GM12878 (cell line): ENCODE measurements around the gene AARSD1. TPM values are rescaled to one million over a fixed set of nuclear protein-coding genes. Genes with fewer than 3 reads are reported as not detected.

Source experiments
- BACH1 ChIP-seq: fragments of 450-650 bp; IDR thresholded peaks from 2 replicates; pipeline ENCODE4 v1.6.1; 2017; ENCODE audit warnings: mild to moderate bottlenecking, borderline replicate concordance
- EZH2 ChIP-seq: IDR thresholded peaks from 2 replicates; pipeline ENCODE4 v1.6.1; 2012; ENCODE audit warnings: low read depth, mild to moderate bottlenecking, control low read depth, inconsistent platforms, low read length, borderline replicate concordance; ENCODE audit not compliant: control insufficient read depth
- HDGF ChIP-seq: fragments of 450-650 bp; IDR thresholded peaks from 2 replicates; pipeline ENCODE4 v1.6.1; 2016; ENCODE audit warnings: antibody characterized with exemption
- NFYB ChIP-seq: IDR thresholded peaks from 2 replicates; pipeline ENCODE4 v1.6.1; 2011; ENCODE audit warnings: low read depth, mild to moderate bottlenecking, low read length, improper control_type of control experiment, moderate library complexity; ENCODE audit not compliant: insufficient read depth
- NR2F1 ChIP-seq: fragments of 450-650 bp; conservative IDR thresholded peaks from 2 replicates; pipeline ENCODE4 v1.6.1; 2017; ENCODE audit warnings: mild to moderate bottlenecking
- POLR2A ChIP-seq: IDR thresholded peaks from 2 replicates; pipeline ENCODE4 v1.6.1; 2011; ENCODE audit warnings: low read depth, mild to moderate bottlenecking, low read length
- SIN3A ChIP-seq: IDR thresholded peaks from 2 replicates; pipeline ENCODE4 v1.6.1; 2012; ENCODE audit warnings: low read depth, low read length, improper control_type of control experiment
- SMARCA5 ChIP-seq: fragments of 450-650 bp; IDR thresholded peaks from 2 replicates; pipeline ENCODE4 v1.6.1; 2017; ENCODE audit warnings: mild to moderate bottlenecking
- TCF12 ChIP-seq: IDR thresholded peaks from 2 replicates; pipeline ENCODE4 v1.6.1; 2011; ENCODE audit warnings: low read depth, mild to moderate bottlenecking, low read length
- ZSCAN29 ChIP-seq: fragments of 450-650 bp; IDR thresholded peaks from 2 replicates; pipeline ENCODE4 v1.6.1; 2017; ENCODE audit warnings: mild to moderate bottlenecking, moderate library complexity
- polyA plus RNA-seq, 11 experiments: library from polyadenylated mRNA; depleted of rRNA in 4 of 11; unstranded in 6 of 11; stranded (reverse) in 5 of 11; fragments of >200 nt; fragmentation: Nextera tagmentation in 4 of 11; fragmentation: Illumina TruSeq in 1 of 11; extraction: Ambion mirVana in 4 of 11; extraction: Trizol in 1 of 11; gene quantifications; 1 replicate in 1 of 11; 2 replicates in 10 of 11; pipeline versions ENCODE4 v1.2.1 to v1.2.3, GENCODE V29; 2011 to 2016; ENCODE audit warnings: inconsistent platforms in 2 of 11, missing spikeins in 2 of 11, low read depth in 1 of 11
- total RNA-seq, 4 experiments: library from RNA; depleted of rRNA in 3 of 4; stranded (reverse); fragments of >200 nt in 3 of 4; fragmentation: Illumina TruSeq in 1 of 4; extraction: Trizol in 1 of 4; gene quantifications; 2 replicates each; pipeline versions ENCODE4 v1.2.1 to v1.2.3, GENCODE V29; 2013 to 2021
- TF ChIP-seq, protein P1 (sequence below): fragments of 450-650 bp; IDR thresholded peaks from 2 replicates; pipeline ENCODE4 v1.6.1; 2017; ENCODE audit warnings: mild to moderate bottlenecking, low read depth, inconsistent platforms; ENCODE audit not compliant: poor library complexity, severe bottlenecking
- TF ChIP-seq, protein P2 (sequence below): fragments of 450-650 bp; IDR thresholded peaks from 2 replicates; pipeline ENCODE4 v1.6.1; 2016; ENCODE audit warnings: mild to moderate bottlenecking
- TF ChIP-seq, protein P3 (sequence below): fragments of 450-650 bp; IDR thresholded peaks from 2 replicates; pipeline ENCODE4 v1.6.1; 2017; ENCODE audit warnings: mild to moderate bottlenecking, moderate library complexity
- TF ChIP-seq, protein P4 (sequence below), 3 experiments: IDR thresholded peaks in 2 of 3; conservative IDR thresholded peaks in 1 of 3; 2 replicates each; pipeline ENCODE4 v1.5.1; 2011; ENCODE audit warnings: low read depth in 3 of 3, low read length in 3 of 3, mild to moderate bottlenecking in 3 of 3, control low read depth in 2 of 3, moderate library complexity in 2 of 3, inconsistent platforms in 1 of 3, mixed read lengths in 1 of 3; ENCODE audit not compliant: control insufficient read depth in 2 of 3, insufficient read depth in 1 of 3; ENCODE audit errors: extremely low read depth in 1 of 3

Gene AARSD1
- total and polyA plus RNA-seq, 10 of the 15 experiments (the other 5 are each of a cell fraction or from before 2014, with no cell fraction given): 32.2 to 86.2 (median 52.8) TPM

DNA sequence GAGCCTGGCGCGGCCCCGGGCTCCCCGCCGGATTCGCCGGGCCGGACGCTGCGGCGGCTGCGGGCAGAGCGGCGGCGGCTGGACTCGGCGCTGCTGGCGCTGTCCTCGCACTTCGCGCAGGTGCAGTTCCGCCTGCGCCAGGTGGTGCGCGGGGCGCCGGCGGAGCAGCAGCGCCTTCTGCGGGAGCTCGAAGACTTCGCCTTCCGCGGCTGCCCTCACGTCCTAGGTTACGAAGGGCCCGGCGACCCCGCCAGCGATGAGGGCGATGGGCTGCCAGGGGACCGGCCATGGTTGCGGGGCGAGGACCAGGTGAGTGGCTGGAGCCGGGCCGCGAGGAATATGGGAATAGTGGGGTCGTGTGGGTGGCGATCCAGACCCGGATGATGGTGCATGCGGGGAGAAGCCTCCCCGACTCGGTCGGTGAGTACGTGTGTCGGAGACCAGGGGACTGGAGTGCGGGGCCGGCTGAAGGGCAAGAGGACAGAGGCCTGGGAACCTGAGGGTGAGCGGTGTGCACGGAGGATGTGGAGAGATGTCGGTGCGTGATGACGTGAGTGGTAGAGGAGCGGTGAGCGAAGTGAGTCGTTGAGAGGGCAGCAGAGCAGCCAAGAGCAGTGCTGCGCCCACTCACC lies 16.6 kb upstream of the AARSD1 start (continued):
- TF ChIP-seq, protein P1, sequence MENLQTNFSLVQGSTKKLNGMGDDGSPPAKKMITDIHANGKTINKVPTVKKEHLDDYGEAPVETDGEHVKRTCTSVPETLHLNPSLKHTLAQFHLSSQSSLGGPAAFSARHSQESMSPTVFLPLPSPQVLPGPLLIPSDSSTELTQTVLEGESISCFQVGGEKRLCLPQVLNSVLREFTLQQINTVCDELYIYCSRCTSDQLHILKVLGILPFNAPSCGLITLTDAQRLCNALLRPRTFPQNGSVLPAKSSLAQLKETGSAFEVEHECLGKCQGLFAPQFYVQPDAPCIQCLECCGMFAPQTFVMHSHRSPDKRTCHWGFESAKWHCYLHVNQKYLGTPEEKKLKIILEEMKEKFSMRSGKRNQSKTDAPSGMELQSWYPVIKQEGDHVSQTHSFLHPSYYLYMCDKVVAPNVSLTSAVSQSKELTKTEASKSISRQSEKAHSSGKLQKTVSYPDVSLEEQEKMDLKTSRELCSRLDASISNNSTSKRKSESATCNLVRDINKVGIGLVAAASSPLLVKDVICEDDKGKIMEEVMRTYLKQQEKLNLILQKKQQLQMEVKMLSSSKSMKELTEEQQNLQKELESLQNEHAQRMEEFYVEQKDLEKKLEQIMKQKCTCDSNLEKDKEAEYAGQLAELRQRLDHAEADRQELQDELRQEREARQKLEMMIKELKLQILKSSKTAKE: no peak
- TF ChIP-seq POLR2A (peak; percentile 75), TCF12 (peak; percentile 90), SMARCA5 (no peak), SIN3A (peak; percentile 7; the same call in 1 of the 2 replicates), HDGF (peak; percentile 95), EZH2 (no peak), NFYB (no peak), NR2F1 (0 out of 2 replicates have a peak, but pooled peaks have one; percentile 23), BACH1 (peak; percentile 39; the same call in 1 of the 2 replicates), ZSCAN29 (peak; percentile 83)
- TF ChIP-seq, protein P2, sequence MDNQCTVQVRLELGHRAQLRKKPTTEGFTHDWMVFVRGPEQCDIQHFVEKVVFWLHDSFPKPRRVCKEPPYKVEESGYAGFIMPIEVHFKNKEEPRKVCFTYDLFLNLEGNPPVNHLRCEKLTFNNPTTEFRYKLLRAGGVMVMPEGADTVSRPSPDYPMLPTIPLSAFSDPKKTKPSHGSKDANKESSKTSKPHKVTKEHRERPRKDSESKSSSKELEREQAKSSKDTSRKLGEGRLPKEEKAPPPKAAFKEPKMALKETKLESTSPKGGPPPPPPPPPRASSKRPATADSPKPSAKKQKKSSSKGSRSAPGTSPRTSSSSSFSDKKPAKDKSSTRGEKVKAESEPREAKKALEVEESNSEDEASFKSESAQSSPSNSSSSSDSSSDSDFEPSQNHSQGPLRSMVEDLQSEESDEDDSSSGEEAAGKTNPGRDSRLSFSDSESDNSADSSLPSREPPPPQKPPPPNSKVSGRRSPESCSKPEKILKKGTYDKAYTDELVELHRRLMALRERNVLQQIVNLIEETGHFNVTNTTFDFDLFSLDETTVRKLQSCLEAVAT: peak; percentile 28; the same call in 1 of the 2 replicates
- TF ChIP-seq, protein P3, sequence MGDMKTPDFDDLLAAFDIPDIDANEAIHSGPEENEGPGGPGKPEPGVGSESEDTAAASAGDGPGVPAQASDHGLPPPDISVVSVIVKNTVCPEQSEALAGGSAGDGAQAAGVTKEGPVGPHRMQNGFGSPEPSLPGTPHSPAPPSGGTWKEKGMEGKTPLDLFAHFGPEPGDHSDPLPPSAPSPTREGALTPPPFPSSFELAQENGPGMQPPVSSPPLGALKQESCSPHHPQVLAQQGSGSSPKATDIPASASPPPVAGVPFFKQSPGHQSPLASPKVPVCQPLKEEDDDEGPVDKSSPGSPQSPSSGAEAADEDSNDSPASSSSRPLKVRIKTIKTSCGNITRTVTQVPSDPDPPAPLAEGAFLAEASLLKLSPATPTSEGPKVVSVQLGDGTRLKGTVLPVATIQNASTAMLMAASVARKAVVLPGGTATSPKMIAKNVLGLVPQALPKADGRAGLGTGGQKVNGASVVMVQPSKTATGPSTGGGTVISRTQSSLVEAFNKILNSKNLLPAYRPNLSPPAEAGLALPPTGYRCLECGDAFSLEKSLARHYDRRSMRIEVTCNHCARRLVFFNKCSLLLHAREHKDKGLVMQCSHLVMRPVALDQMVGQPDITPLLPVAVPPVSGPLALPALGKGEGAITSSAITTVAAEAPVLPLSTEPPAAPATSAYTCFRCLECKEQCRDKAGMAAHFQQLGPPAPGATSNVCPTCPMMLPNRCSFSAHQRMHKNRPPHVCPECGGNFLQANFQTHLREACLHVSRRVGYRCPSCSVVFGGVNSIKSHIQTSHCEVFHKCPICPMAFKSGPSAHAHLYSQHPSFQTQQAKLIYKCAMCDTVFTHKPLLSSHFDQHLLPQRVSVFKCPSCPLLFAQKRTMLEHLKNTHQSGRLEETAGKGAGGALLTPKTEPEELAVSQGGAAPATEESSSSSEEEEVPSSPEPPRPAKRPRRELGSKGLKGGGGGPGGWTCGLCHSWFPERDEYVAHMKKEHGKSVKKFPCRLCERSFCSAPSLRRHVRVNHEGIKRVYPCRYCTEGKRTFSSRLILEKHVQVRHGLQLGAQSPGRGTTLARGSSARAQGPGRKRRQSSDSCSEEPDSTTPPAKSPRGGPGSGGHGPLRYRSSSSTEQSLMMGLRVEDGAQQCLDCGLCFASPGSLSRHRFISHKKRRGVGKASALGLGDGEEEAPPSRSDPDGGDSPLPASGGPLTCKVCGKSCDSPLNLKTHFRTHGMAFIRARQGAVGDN: peak; percentile 13; the same call in 1 of the 2 replicates
- TF ChIP-seq, protein P4, sequence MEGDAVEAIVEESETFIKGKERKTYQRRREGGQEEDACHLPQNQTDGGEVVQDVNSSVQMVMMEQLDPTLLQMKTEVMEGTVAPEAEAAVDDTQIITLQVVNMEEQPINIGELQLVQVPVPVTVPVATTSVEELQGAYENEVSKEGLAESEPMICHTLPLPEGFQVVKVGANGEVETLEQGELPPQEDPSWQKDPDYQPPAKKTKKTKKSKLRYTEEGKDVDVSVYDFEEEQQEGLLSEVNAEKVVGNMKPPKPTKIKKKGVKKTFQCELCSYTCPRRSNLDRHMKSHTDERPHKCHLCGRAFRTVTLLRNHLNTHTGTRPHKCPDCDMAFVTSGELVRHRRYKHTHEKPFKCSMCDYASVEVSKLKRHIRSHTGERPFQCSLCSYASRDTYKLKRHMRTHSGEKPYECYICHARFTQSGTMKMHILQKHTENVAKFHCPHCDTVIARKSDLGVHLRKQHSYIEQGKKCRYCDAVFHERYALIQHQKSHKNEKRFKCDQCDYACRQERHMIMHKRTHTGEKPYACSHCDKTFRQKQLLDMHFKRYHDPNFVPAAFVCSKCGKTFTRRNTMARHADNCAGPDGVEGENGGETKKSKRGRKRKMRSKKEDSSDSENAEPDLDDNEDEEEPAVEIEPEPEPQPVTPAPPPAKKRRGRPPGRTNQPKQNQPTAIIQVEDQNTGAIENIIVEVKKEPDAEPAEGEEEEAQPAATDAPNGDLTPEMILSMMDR (IDR thresholded peaks at IDR 0.05 in 2 of 3, conservative IDR thresholded peaks at IDR 0.05 in 1 of 3; ENCODE audit: control insufficient read depth in 2 of 3, extremely low read depth in 1 of 3, insufficient read depth in 1 of 3, low read depth in 3 of 3, low read length in 3 of 3): peak in 2 of 3 experiments; percentile 21 to 38; a peak in 2 of 6 replicates
